Measurements from ENCODE around the gene KRTAP4-6. TPM values are rescaled to one million over a fixed set of nuclear protein-coding genes. Genes with fewer than 3 reads are reported as not detected.
"Not testable (repeated sequence)": the region's sequence is repeated elsewhere in the genome, so short reads cannot be mapped to it uniquely, and the experiment has no call there.

KRTAP4-6 gene
- total RNA-seq, 1 donor from 2014 or later = not detected

DNA sequence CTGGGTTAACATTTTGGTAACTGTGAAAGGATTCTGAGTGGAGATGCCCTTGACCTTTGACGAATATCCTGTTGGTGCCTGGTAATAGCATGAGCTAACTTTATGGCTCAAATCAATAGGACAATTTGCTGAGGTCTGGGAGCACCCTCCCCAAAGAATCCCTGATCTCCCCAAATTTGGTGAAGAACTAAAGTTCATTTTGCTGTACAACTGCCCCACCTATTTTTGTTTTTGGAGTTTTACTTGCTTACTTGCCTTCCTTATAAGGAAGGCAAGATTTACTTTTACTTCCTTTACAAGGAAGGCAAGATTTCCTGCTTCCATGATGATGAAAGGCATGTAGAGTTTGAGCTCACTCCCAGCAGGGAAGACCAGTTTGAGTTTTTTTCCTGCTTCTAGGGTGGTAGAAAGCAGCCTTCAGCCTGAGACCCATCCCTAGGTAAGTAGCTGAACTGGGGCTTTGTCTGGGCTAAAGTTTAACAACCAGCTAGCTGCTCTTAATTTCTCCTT lies 32.3 kb downstream of the KRTAP4-6 start:
- DNase-seq (ENCODE audit: low spot score) = no peak

DNA sequence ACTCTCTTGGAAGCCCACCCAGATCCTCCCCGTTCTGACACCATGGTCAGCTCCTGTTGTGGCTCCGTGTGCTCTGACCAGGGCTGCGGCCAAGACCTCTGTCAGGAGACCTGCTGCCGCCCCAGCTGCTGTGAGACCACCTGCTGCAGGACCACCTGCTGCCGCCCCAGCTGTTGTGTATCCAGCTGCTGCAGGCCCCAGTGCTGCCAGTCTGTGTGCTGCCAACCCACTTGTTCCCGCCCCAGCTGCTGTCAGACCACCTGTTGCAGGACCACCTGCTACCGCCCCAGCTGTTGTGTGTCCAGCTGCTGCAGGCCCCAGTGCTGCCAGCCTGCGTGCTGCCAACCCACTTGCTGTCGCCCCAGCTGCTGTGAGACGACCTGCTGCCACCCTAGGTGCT lies 35.0 kb downstream of the KRTAP4-6 start, which contains the start of gene KRTAP4-9:
Gene KRTAP4-9 (plus strand): TSS at position 43 of the 400 bp plus-strand sequence. CDS start 0 bp downstream, at position 43.
- DNase-seq (ENCODE audit: low spot score) = not testable (repeated sequence)

DNA sequence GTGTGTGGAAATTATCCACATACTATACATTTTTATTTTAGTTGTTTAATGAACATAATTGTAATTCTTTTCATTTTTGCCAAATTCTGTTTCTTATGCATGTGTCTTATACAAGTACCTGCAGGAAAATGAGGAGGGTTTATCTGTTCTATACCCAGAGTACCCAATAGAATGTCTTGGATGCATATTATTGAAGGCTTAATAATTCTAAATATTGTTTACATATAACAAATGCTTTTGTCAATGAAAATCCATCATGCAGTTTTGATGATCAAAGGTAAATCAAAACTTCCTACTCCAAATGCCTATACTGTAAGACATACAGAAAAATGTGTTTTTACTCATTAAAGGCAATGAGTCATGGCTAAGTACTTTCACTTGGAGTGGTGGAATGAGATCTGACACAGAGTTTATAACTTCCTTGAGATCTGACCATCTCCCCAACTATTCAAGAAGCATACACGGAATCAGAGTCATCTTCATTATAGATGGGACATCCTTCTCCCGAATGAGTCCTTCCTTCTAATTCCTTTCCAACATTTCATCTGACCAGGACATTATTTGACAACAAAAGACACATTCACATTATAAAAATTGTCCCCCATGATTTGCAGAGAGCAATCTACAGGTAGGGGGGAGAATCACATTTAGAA lies 35.8 kb downstream of the KRTAP4-6 start:
- DNase-seq (ENCODE audit: low spot score) = not testable (repeated sequence)

DNA sequence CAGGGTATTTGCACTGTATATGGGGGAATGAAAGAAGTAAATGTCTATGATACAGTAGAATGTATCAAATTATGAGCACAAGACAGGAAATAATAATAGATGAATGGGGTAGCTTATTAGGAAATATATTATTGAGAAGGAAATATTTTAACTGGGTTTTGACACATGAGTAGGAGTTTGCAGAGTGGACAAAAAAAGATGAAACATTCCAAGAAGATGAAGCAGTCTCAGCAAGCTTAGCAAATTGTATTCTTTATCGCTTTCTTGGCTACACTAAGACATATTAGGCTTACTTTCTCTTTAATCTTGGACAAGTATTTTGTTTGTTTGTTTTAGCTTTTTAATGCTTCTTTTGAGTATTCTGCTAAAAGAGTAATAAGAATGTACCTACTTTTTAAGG lies 36.4 kb downstream of the KRTAP4-6 start:
- no peak for DNase-seq (ENCODE audit: low spot score)

DNA sequence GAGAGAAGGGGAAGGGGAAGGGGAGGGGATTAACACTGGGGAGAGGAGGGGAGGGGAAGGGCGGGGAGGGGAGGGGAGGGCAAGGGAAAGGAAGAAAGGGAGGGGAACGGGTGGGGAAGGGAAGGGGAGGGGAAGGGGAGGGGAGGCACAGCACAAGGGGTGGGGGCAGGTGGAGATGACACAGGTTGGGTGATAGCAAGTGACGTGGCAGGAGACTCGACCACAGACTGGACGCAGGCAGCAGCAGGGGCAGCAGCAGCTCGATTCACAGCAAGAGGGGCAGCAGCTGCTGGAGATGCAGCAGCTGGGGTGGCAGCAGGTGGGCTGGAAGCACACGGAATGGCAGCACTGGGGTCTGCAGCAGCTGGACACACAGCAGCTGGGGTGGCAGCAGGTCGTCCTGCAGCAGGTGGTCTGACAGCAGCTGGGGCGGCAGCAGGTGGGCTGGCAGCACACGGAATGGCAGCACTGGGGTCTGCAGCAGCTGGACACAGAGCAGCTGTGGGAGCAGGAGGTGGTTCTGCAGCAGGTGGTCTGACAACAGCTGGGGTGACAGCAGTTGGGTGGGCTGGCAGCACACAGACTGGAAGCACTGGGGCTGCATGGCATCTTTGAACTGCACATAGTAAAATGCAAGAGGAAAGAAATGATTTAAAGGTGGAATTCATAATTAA lies 38.6 kb downstream of the KRTAP4-6 start, which contains the start of gene KRTAP4-16:
Gene KRTAP4-16 (minus strand): TSS at position 624 of the 674 bp plus-strand sequence. CDS start 0 bp downstream, at position 624.
- no peak for DNase-seq (ENCODE audit: low spot score)

DNA sequence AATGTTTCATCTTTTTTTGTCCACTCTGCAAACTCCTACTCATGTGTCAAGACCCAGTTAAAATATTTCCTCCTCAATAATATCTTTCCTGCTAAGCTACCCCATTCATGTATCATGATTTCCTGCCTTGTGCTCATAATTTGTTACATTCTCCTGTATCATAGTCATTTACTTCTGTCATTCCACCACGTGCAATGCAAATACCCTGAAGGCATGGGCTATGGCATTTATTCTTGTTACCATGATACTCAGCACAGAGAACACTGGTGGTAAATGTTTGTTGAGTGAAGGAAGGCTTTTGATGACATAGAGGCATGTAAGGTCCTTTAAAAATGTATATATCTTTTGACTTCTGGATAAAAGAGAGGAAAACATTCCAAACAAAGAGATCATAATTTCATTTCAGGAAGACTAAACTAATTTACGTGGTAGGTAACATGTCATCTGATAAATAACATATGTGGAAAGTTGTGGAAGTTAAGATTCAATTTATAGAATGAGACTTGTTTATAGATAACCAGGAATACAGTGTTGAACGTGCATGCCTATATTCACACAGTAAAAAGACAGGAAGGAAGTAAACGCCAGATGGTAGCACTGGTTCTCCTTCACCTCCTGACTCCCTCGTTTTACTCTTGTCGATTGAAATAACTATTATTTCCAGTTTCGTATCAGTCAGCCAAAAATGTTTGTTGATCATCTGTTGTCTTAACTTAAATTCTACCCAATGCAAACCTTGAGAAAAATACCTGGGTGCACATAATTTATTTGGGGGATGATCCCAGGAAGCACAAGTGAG lies 40.5 kb downstream of the KRTAP4-6 start:
- DNase-seq (ENCODE audit: low spot score) = not testable (repeated sequence)

DNA sequence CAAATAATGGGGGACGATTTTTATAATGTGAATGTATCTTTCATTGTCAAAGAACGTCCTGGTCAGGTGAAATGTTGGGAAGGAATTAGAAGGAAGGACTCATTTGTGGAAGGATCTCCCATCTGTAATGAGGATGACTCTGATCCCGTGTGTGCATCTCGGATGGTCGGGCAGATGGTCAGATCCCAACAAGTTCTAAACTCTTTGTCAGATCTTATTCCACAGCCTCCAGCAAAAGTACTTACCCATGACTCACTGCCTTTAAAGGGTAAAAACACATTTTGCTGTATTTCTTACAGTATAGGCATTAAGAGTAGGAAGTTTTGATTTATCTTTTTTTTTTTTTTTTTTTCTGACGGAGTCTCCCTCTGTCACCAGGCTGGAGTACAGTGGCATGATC lies 41.9 kb downstream of the KRTAP4-6 start:
- no peak for DNase-seq (ENCODE audit: low spot score)

DNA sequence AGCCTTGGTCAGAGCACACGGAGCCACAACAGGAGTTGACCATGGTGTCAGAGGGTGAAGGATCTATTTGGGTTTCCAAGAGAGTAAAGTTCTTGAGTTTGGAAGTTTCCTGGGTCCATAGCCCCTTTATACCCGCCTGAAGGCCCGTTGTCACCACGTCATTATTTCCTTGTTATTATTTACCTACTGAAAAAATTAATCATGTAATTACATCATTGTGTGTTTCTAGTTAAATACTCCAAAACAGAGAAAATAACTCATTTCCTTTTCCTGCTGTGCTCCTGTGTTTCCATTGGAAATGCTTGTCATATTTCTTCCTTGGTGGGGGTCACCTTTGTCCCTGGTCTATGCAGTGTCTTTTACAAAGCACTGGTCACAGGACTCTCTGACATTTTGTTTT lies 42.3 kb downstream of the KRTAP4-6 start, which contains the start of gene KRTAP4-8:
Gene KRTAP4-8 (minus strand): TSS at position 101 of the 400 bp plus-strand sequence. CDS start 58 bp downstream, at position 43.
- DNase-seq (ENCODE audit: low spot score) = no peak

DNA sequence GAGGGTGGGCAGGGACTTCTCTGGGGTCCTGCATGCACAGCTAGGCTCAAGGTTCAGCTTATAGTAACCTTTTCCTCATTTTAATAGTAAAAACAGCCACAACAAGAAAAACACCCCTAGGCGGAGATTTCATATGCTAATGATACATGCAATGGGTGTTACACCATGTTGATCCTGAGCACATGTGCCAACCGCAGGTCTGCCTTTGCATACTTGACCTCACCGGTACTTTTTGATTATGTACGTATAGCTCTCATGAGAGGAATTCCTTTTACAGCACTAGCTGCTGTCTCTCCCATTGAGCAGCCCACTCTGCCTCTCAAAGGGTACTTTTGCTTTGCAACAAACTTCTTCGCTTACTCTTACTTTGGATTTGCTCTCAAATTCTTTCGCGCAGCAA lies 44.3 kb downstream of the KRTAP4-6 start:
- DNase-seq (ENCODE audit: low spot score) = no peak

Other genes starting within 250 kb of the KRTAP4-6 start
- gene KRT23, start 202.9 kb downstream of the KRTAP4-6 start, total RNA-seq = 0.80 TPM
- not detected for gene KRT39, start 173.6 kb downstream of the KRTAP4-6 start, total RNA-seq
- not detected for gene KRT40, start 156.2 kb downstream of the KRTAP4-6 start, total RNA-seq
- gene KRTAP3-3, start 146.4 kb downstream of the KRTAP4-6 start, total RNA-seq = not detected
- gene KRTAP3-2, start 140.6 kb downstream of the KRTAP4-6 start, total RNA-seq = not detected
- gene KRTAP3-1, start 131.4 kb downstream of the KRTAP4-6 start, total RNA-seq = not detected
- not detected for gene KRTAP1-5, start 113.3 kb downstream of the KRTAP4-6 start, total RNA-seq
- not detected for gene KRTAP1-4, start 110.3 kb downstream of the KRTAP4-6 start, total RNA-seq
- gene KRTAP1-3, start 105.7 kb downstream of the KRTAP4-6 start, total RNA-seq = not detected
- not detected for gene KRTAP1-1, start 99.1 kb downstream of the KRTAP4-6 start, total RNA-seq
- not detected for gene KRTAP2-1, start 93.2 kb downstream of the KRTAP4-6 start, total RNA-seq
- not detected for gene KRTAP2-2, start 85.3 kb downstream of the KRTAP4-6 start, total RNA-seq
- not detected for gene KRTAP2-3, start 80.4 kb downstream of the KRTAP4-6 start, total RNA-seq
- not detected for gene KRTAP2-4, start 74.7 kb downstream of the KRTAP4-6 start, total RNA-seq
- gene KRTAP4-7, start 56.4 kb downstream of the KRTAP4-6 start, total RNA-seq = not detected
- not detected for gene KRTAP4-8, start 42.4 kb downstream of the KRTAP4-6 start, total RNA-seq
- not detected for gene KRTAP4-16, start 38.3 kb downstream of the KRTAP4-6 start, total RNA-seq
- not detected for gene KRTAP4-9, start 35.2 kb downstream of the KRTAP4-6 start, total RNA-seq
- gene KRTAP4-11, start 22.2 kb downstream of the KRTAP4-6 start, total RNA-seq = not detected
- gene KRTAP4-12, start 16.4 kb downstream of the KRTAP4-6 start, total RNA-seq = not detected
- not detected for gene KRTAP4-5, start 9.3 kb upstream of the KRTAP4-6 start, total RNA-seq
- not detected for gene KRTAP4-4, start 20.2 kb upstream of the KRTAP4-6 start, total RNA-seq
- not detected for gene KRTAP4-3, start 27.7 kb upstream of the KRTAP4-6 start, total RNA-seq
- not detected for gene KRTAP4-2, start 37.7 kb upstream of the KRTAP4-6 start, total RNA-seq
- not detected for gene KRTAP4-1, start 44.4 kb upstream of the KRTAP4-6 start, total RNA-seq
- gene KRTAP9-1, start 49.3 kb upstream of the KRTAP4-6 start, total RNA-seq = not detected
- not detected for gene KRTAP9-2, start 86.1 kb upstream of the KRTAP4-6 start, total RNA-seq
- not detected for gene KRTAP9-3, start 91.9 kb upstream of the KRTAP4-6 start, total RNA-seq
- not detected for gene KRTAP9-8, start 97.5 kb upstream of the KRTAP4-6 start, total RNA-seq
- gene KRTAP9-4, start 109.1 kb upstream of the KRTAP4-6 start, total RNA-seq = not detected
- gene KRTAP9-9, start 114.8 kb upstream of the KRTAP4-6 start, total RNA-seq = not detected
- gene KRTAP9-6, start 124.8 kb upstream of the KRTAP4-6 start, total RNA-seq = not detected
- not detected for gene KRTAP9-7, start 135.2 kb upstream of the KRTAP4-6 start, total RNA-seq
- gene KRTAP29-1, start 162.3 kb upstream of the KRTAP4-6 start, total RNA-seq = not detected
- not detected for gene KRTAP16-1, start 168.8 kb upstream of the KRTAP4-6 start, total RNA-seq
- gene KRTAP17-1, start 175.2 kb upstream of the KRTAP4-6 start, total RNA-seq = not detected
- gene KRT33A, start 210.3 kb upstream of the KRTAP4-6 start, total RNA-seq = not detected
- not detected for gene KRT33B, start 229.3 kb upstream of the KRTAP4-6 start, total RNA-seq
- not detected for gene KRT34, start 241.8 kb upstream of the KRTAP4-6 start, total RNA-seq